Activated CD8-positive, alpha-beta memory T cell treated with anti-CD3 and anti-CD28 coated beads for 24 hours (primary cell): ENCODE measurements around the gene FAM168A.

ENCODE experiments used
- DNase-seq: peaks from one replicate; pipeline ENCODE4 v3.0.0-alpha.2; 2020

FAM168A gene

GRCh38 chr11:73397468-73398131 lies 200.3 kb downstream of the FAM168A start:
- DNase-seq, result no peak

- no peak for DNase-seq
Measured at GRCh38 chr11:73396985-73397384, 200.9 kb downstream of the FAM168A start.

GRCh38 chr11:73396251-73396930 lies 201.5 kb downstream of the FAM168A start:
- DNase-seq, result no peak

- no peak for DNase-seq
Measured at GRCh38 chr11:73395297-73396208, 202.4 kb downstream of the FAM168A start.

GRCh38 chr11:73394416-73395296 lies 203.3 kb downstream of the FAM168A start:
- DNase-seq, result no peak

GRCh38 chr11:73393479-73394415 lies 204.2 kb downstream of the FAM168A start:
- DNase-seq, result peak; percentile 84

- DNase-seq, result no peak
Measured at GRCh38 chr11:73393011-73393380, 204.9 kb downstream of the FAM168A start.

GRCh38 chr11:73392108-73393010 lies 205.6 kb downstream of the FAM168A start:
- no peak for DNase-seq

- no peak for DNase-seq
Measured at GRCh38 chr11:73391665-73392064, 206.2 kb downstream of the FAM168A start.

GRCh38 chr11:73390601-73391565 lies 207.0 kb downstream of the FAM168A start:
- no peak for DNase-seq

- no peak for DNase-seq
Measured at GRCh38 chr11:73389916-73390315, 208.0 kb downstream of the FAM168A start.

- no peak for DNase-seq
Measured at GRCh38 chr11:73389134-73389525, 208.8 kb downstream of the FAM168A start.

- DNase-seq, result no peak
Measured at GRCh38 chr11:73388265-73389133, 209.4 kb downstream of the FAM168A start.

GRCh38 chr11:73387594-73388264 lies 210.2 kb downstream of the FAM168A start:
- DNase-seq, result no peak

GRCh38 chr11:73386546-73386945 lies 211.4 kb downstream of the FAM168A start:
- DNase-seq, result no peak

GRCh38 chr11:73386016-73386415 lies 211.9 kb downstream of the FAM168A start:
- no peak for DNase-seq
